Lung (tissue), 12 donors: Measurements from ENCODE around the gene DGKB. TPM values are rescaled to one million over a fixed set of nuclear protein-coding genes. Genes with fewer than 3 reads are reported as not detected.

ENCODE experiments used
- ATAC-seq: fragments of 200-7000 bp; cut with Tn5 transposase; one replicate; pipeline ENCODE4 v1.9.1; 2020; ENCODE audit warnings: moderate number of reproducible peaks; ENCODE audit not compliant: insufficient read depth, low FRiP score
- DNase-seq, 3 donors: peaks; one replicate each; pipeline ENCODE4 v3.0.0-alpha.2; 2013 to 2017
- H3K27ac ChIP-seq, 2 donors: one replicate each; pipeline ENCODE4 v1.5.1; 2013; ENCODE audit warnings: mild to moderate bottlenecking in 2 of 2, moderate library complexity in 2 of 2, control low read depth in 1 of 2, inconsistent platforms in 1 of 2, low read depth in 1 of 2, low read length in 1 of 2
- H3K27me3 ChIP-seq, 3 donors: one replicate each; pipeline ENCODE4 v1.5.1; 2013; ENCODE audit warnings: low read length in 2 of 3; ENCODE audit not compliant: control insufficient read depth in 3 of 3, insufficient read depth in 3 of 3
- H3K36me3 ChIP-seq, 4 donors: one replicate each; pipeline ENCODE4 v1.5.1; 2013; ENCODE audit warnings: low read length in 4 of 4, mild to moderate bottlenecking in 1 of 4, moderate library complexity in 1 of 4; ENCODE audit not compliant: control insufficient read depth in 4 of 4, insufficient read depth in 4 of 4
- H3K4me1 ChIP-seq, 5 donors: one replicate each; pipeline ENCODE4 v1.5.1; 2013; ENCODE audit warnings: low read length in 5 of 5, mild to moderate bottlenecking in 2 of 5, moderate library complexity in 1 of 5; ENCODE audit not compliant: control insufficient read depth in 5 of 5, insufficient read depth in 5 of 5
- H3K4me3 ChIP-seq: one replicate; pipeline ENCODE4 v1.5.1; 2013; ENCODE audit warnings: mild to moderate bottlenecking, control low read depth, moderate library complexity
- H3K9ac ChIP-seq, 2 donors: one replicate each; pipeline ENCODE4 v1.5.1; 2013; ENCODE audit warnings: low read length in 2 of 2, control low read depth in 1 of 2; ENCODE audit not compliant: insufficient read depth in 1 of 2
- H3K9me3 ChIP-seq, 4 donors: one replicate each; pipeline ENCODE4 v1.5.1; 2013; ENCODE audit warnings: low read length in 3 of 4, mild to moderate bottlenecking in 1 of 4, moderate library complexity in 1 of 4; ENCODE audit not compliant: control insufficient read depth in 4 of 4, insufficient read depth in 3 of 4
- CTCF ChIP-seq: IDR thresholded peaks from 2 replicates; pipeline ENCODE4 v1.5.1; 2012; ENCODE audit warnings: mild to moderate bottlenecking; ENCODE audit errors: control extremely low read depth, extremely low read depth
- WGBS, 2 donors: extraction: QIAGEN DNeasy Blood & Tissue Kit; methylation state at CpG; one replicate each; pipeline ENCODE4 v1.1.7; 2013; 5-methylcytosine and 5-hydroxymethylcytosine counted together
- polyA plus RNA-seq, 2 donors: library from polyadenylated mRNA; stranded (reverse); fragments of 200-250 nt; gene quantifications; one replicate each; pipeline ENCODE4 v1.2.1, GENCODE V29; 2013
- total RNA-seq, 2 donors: library from RNA; depleted of rRNA in 1 of 2; stranded (reverse); fragments of >200 nt in 1 of 2; gene quantifications; one replicate each; pipeline ENCODE4 v1.2.1, GENCODE V29; 2014 to 2021
- donor health status: control.
- donor health status: control.
- donor health status: Bipolar disorder and iron deficiency.
- donor health status: healthy.
- donor health status: DM: yes; HTN: yes; CAD: no.

The DGKB gene
- total and polyA plus RNA-seq, 4 donors = under 0.01 to 0.57 (median 0.06) TPM; not detected in 1

GRCh38 chr7:14341200-14341775 lies 561.3 kb downstream of the DGKB start:
- H3K27me3 ChIP-seq = no peaks in the 10 kb centered on the region
- no peak for ATAC-seq
- peaks cover 0 to 15% (median 0%) of the 10 kb centered on the region in 5 donors for H3K4me1 ChIP-seq
- no peak for TF ChIP-seq CTCF
- no peaks in the 10 kb centered on the region for H3K36me3 ChIP-seq
- no peak for DNase-seq
- no peak overlapping the region for H3K9ac ChIP-seq
- no peak overlapping the region for H3K27ac ChIP-seq
- no peaks in the 10 kb centered on the region for H3K9me3 ChIP-seq
- H3K4me3 ChIP-seq = no peak overlapping the region
- 61 to 81% methylated on average over 4 of the region's 4 CpGs for WGBS, 2 donors

DNA sequence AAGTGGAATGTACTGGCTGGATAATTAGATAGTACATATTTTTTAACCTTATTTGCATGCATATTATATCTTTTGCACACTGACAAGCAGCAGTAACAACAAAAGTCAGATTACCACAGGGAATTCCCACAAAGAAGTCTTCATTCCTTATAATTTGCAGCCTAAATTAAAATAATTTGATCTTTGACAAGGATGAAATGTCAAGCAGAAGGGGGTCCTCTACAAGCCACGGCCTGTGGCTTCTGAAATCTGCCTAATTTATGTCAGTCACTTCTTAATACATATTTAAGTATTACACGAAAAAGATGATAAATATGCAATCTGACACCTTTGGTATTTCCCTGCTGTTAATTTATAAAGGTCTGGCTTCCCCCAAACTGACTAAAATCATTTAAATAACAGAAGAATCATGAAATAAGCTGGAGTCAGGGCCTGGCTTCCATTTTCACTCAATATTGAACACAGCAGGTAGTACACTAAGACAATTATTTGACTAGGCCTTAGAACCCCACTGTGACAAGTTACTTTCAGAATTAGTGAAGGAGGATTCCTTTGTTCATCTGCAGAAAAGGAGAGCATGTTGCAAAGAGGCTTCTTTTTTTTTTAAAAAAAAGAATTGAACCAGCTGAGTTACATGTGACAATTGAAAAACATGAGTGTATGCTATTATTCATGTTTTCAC lies 562.0 kb downstream of the DGKB start:
- H3K36me3 ChIP-seq = no peaks in the 10 kb centered on the region
- 53 to 65% methylated on average over 2 of the region's 2 CpGs for WGBS, 2 donors
- peaks cover 0 to 3% (median 0%) of the 10 kb centered on the region in 4 donors for H3K9me3 ChIP-seq
- H3K4me1 ChIP-seq = peaks cover 0 to 15% (median 0%) of the 10 kb centered on the region in 5 donors
- H3K27me3 ChIP-seq = no peaks in the 10 kb centered on the region
- no peak overlapping the region for H3K4me3 ChIP-seq
- peak overlapping the region in 1 of 2 donors; percentile 21 for H3K27ac ChIP-seq
- ATAC-seq (no peak), DNase-seq (no peak)
- TF ChIP-seq CTCF = no peak
- H3K9ac ChIP-seq = no peak overlapping the region

- H3K9me3 ChIP-seq = peaks cover 0 to 3% (median 0%) of the 10 kb centered on the region in 4 donors
- no peak for TF ChIP-seq CTCF
- peak overlapping the region in 1 of 2 donors; percentile 11 for H3K9ac ChIP-seq
- H3K4me3 ChIP-seq = no peak overlapping the region
- WGBS, 2 donors = 80 to 84% methylated on average over 2 of the region's 2 CpGs
- H3K27ac ChIP-seq = no peak overlapping the region
- no peaks in the 10 kb centered on the region for H3K36me3 ChIP-seq
- no peaks in the 10 kb centered on the region for H3K27me3 ChIP-seq
- ATAC-seq (no peak), DNase-seq (peak in 2 of 3 donors; percentile 73 to 81)
- H3K4me1 ChIP-seq = peaks cover 0 to 15% (median 0%) of the 10 kb centered on the region in 5 donors
Observed at GRCh38 chr7:14339861-14340260, 562.7 kb downstream of the DGKB start.
